OCI-LY1 (cell line): Measurements from ENCODE around the gene APEX1.

Experiments used
- H2AFZ ChIP-seq: fragments of 200-600 bp; sonication (generic), shearing (Covaris generic); 2 replicates; pipeline ENCODE4 v1.6.0; 2014; ENCODE audit warnings: antibody characterized with exemption, mild to moderate bottlenecking, low read length
- H3F3A ChIP-seq: fragments of 200-600 bp; sonication (generic), shearing (Covaris generic); 2 replicates; pipeline ENCODE4 v1.6.0; 2014; ENCODE audit warnings: mild to moderate bottlenecking, antibody characterized with exemption, low read length, moderate library complexity; ENCODE audit not compliant: insufficient read depth
- H3K27ac ChIP-seq: fragments of 200-600 bp; sonication (generic); 2 replicates; pipeline ENCODE4 v1.5.1; 2014; ENCODE audit warnings: low read length, mixed run types, mild to moderate bottlenecking, low read depth; ENCODE audit not compliant: poor library complexity, severe bottlenecking
- H3K27me3 ChIP-seq: fragments of 200-600 bp; sonication (generic); 2 replicates; pipeline ENCODE4 v1.6.0; 2014; ENCODE audit warnings: antibody characterized with exemption, mild to moderate bottlenecking, low read length, moderate library complexity; ENCODE audit not compliant: insufficient read depth
- H3K36me3 ChIP-seq: fragments of 200-600 bp; sonication (generic); 2 replicates; pipeline ENCODE4 v1.6.1; 2014; ENCODE audit warnings: mild to moderate bottlenecking, antibody characterized with exemption, low read length, moderate library complexity, mixed read lengths; ENCODE audit not compliant: insufficient read depth
- H3K4me1 ChIP-seq: fragments of 200-600 bp; sonication (generic); 2 replicates; pipeline ENCODE4 v1.5.1; 2014; ENCODE audit warnings: mild to moderate bottlenecking, low read length, moderate library complexity; ENCODE audit not compliant: insufficient read depth, severe bottlenecking
- H3K4me2 ChIP-seq: fragments of 200-600 bp; sonication (generic), shearing (Covaris generic); 2 replicates; pipeline ENCODE4 v1.6.1; 2014; ENCODE audit warnings: low read length
- H3K4me3 ChIP-seq: fragments of 200-600 bp; sonication (generic); 2 replicates; pipeline ENCODE4 v1.5.1; 2014; ENCODE audit warnings: low read length, low read depth, mild to moderate bottlenecking, mixed read lengths; ENCODE audit not compliant: poor library complexity, severe bottlenecking
- H3K79me2 ChIP-seq: fragments of 200-600 bp; shearing (Covaris generic); 2 replicates; pipeline ENCODE4 v1.6.1; 2016; ENCODE audit warnings: mixed run types, low read length, mixed read lengths; ENCODE audit not compliant: insufficient read depth
- H3K9ac ChIP-seq: fragments of 200-600 bp; sonication (generic), shearing (Covaris generic); 2 replicates; pipeline ENCODE4 v1.6.1; 2014; ENCODE audit warnings: mild to moderate bottlenecking, low read length, mixed read lengths
- H3K9me2 ChIP-seq: fragments of 200-600 bp; sonication (generic), shearing (Covaris generic); 2 replicates; pipeline ENCODE4 v1.6.1; 2014; ENCODE audit warnings: low read depth, mild to moderate bottlenecking, low read length, mixed read lengths
- H3K9me3 ChIP-seq: fragments of 200-600 bp; shearing (Covaris generic); 2 replicates; pipeline ENCODE4 v1.6.1; 2014; ENCODE audit warnings: low read length, mixed read lengths
- H4K20me1 ChIP-seq: fragments of 200-600 bp; sonication (generic), shearing (Covaris generic); 2 replicates; pipeline ENCODE4 v1.6.0; 2016; ENCODE audit warnings: mild to moderate bottlenecking, low read length; ENCODE audit not compliant: insufficient read depth
- EZH2 ChIP-seq: fragments of 200-600 bp; sonication (generic), shearing (Covaris generic); IDR thresholded peaks from 2 replicates; pipeline ENCODE4 v1.8.0; 2017; ENCODE audit warnings: borderline replicate concordance, mixed run types, mild to moderate bottlenecking, antibody characterized with exemption, low read length, moderate library complexity, mixed read lengths
- TF ChIP-seq, protein P1 (sequence below): fragments of 200-600 bp; sonication (generic), shearing (Covaris generic); IDR thresholded peaks from 2 replicates; pipeline ENCODE4 v1.5.1; 2017; ENCODE audit warnings: mild to moderate bottlenecking, antibody characterized with exemption, low read length, moderate library complexity, mixed read lengths

APEX1 gene

DNA sequence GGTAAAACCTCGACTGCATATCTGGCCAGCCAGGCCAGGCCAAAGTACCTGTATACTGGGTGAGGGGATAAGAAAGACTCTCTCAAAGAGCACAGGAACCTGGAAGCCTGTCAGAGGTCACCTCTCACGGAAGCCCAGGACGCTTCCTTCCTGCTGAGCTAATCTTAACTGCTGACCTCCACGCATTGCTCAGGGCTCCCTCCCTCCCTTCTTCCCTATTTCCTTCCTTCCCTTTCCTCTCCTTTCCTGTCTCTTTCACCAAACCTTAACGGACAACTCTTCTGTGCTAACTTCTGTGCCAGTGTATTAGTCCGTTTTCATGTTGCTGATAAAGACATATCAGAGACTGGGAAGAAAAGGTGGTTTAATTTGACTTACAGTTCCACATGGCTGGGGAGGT is 35.5 kb downstream of the APEX1 start:
- H2AFZ ChIP-seq = no peak overlapping the region
- no peak for TF ChIP-seq EZH2
- TF ChIP-seq, protein P1, sequence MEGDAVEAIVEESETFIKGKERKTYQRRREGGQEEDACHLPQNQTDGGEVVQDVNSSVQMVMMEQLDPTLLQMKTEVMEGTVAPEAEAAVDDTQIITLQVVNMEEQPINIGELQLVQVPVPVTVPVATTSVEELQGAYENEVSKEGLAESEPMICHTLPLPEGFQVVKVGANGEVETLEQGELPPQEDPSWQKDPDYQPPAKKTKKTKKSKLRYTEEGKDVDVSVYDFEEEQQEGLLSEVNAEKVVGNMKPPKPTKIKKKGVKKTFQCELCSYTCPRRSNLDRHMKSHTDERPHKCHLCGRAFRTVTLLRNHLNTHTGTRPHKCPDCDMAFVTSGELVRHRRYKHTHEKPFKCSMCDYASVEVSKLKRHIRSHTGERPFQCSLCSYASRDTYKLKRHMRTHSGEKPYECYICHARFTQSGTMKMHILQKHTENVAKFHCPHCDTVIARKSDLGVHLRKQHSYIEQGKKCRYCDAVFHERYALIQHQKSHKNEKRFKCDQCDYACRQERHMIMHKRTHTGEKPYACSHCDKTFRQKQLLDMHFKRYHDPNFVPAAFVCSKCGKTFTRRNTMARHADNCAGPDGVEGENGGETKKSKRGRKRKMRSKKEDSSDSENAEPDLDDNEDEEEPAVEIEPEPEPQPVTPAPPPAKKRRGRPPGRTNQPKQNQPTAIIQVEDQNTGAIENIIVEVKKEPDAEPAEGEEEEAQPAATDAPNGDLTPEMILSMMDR = no peak
- no peak overlapping the region for H3K9ac ChIP-seq
- H3K4me3 ChIP-seq = no peak overlapping the region
- no peaks in the 10 kb centered on the region for H3K9me3 ChIP-seq
- H3K9me2 ChIP-seq = no peaks in the 10 kb centered on the region
- no peaks in the 10 kb centered on the region for H3K36me3 ChIP-seq
- no peaks in the 10 kb centered on the region for H3F3A ChIP-seq
- H3K27me3 ChIP-seq = no peaks in the 10 kb centered on the region
- H3K27ac ChIP-seq = no peak overlapping the region
- no peaks in the 10 kb centered on the region for H4K20me1 ChIP-seq
- no peak overlapping the region for H3K4me2 ChIP-seq
- H3K4me1 ChIP-seq = no peaks in the 10 kb centered on the region
- H3K79me2 ChIP-seq = no peaks in the 10 kb centered on the region

DNA sequence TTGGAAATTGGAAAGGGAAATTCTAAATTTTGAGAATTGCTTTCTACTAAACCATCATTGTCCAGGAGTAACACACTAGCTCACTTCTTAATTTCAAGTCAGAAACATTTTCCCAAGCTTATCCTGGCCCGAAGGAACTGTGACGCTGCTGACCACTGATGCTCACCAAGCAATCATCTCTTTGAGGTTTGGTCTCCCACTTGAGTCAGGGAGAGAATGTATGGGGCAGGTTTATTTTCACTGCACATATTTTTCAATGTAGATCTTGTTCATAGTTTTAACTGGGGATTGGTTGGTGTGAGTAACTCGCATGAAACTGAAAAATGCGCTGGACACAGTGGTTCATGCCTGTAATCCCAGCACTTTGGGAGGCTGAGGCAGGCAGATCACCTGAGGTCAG is 37.5 kb downstream of the APEX1 start:
- no peaks in the 10 kb centered on the region for H3K79me2 ChIP-seq
- H3K4me2 ChIP-seq = no peak overlapping the region
- no peaks in the 10 kb centered on the region for H3K36me3 ChIP-seq
- H2AFZ ChIP-seq = no peak overlapping the region
- no peak for TF ChIP-seq EZH2
- TF ChIP-seq, protein P1 = no peak
- H3K27me3 ChIP-seq = no peaks in the 10 kb centered on the region
- no peaks in the 10 kb centered on the region for H3K9me2 ChIP-seq
- no peaks in the 10 kb centered on the region for H4K20me1 ChIP-seq
- no peak overlapping the region for H3K9ac ChIP-seq
- H3F3A ChIP-seq = no peaks in the 10 kb centered on the region
- H3K9me3 ChIP-seq = no peaks in the 10 kb centered on the region
- no peak overlapping the region for H3K27ac ChIP-seq
- no peaks in the 10 kb centered on the region for H3K4me1 ChIP-seq
- H3K4me3 ChIP-seq = no peak overlapping the region

DNA sequence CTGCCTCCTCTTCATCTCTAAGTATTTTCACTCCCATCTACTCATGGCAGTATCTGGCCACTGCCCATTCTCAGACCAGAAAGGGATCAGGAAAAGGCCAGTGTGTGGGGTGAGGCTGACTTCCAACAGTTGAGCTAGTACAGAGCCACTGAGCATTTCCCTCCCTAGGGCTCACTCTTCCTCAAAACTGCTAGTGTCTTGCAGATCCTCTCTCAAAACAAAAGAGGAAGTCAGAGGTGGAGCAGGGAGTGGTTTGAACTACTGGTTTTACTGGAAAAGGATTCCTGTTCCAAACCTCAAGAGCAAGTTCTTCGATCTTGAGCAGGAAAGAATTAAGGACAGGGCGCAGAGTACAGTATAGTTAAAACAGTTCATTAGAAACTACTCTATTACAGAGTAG is 38.6 kb downstream of the APEX1 start:
- no peak overlapping the region for H3K4me2 ChIP-seq
- H3K4me3 ChIP-seq = no peak overlapping the region
- no peaks in the 10 kb centered on the region for H3F3A ChIP-seq
- no peak overlapping the region for H2AFZ ChIP-seq
- H3K36me3 ChIP-seq = no peaks in the 10 kb centered on the region
- no peak overlapping the region for H3K27ac ChIP-seq
- no peak overlapping the region for H3K9ac ChIP-seq
- no peaks in the 10 kb centered on the region for H3K27me3 ChIP-seq
- no peaks in the 10 kb centered on the region for H3K9me3 ChIP-seq
- no peaks in the 10 kb centered on the region for H4K20me1 ChIP-seq
- no peaks in the 10 kb centered on the region for H3K79me2 ChIP-seq
- TF ChIP-seq, protein P1 = no peak
- TF ChIP-seq EZH2 = no peak
- H3K4me1 ChIP-seq = no peaks in the 10 kb centered on the region
- no peaks in the 10 kb centered on the region for H3K9me2 ChIP-seq
